HEK293T (cell line): Measurements from ENCODE around the gene KRTAP22-1.

ENCODE experiments used
- ARNT ChIP-seq: fragments of 450-650 bp; IDR thresholded peaks from 2 replicates; pipeline ENCODE4 v1.6.1; 2017; ENCODE audit warnings: mild to moderate bottlenecking
- BHLHE40 ChIP-seq: fragments of 450-650 bp; IDR thresholded peaks from 2 replicates; pipeline ENCODE4 v1.6.1; 2016; ENCODE audit warnings: mild to moderate bottlenecking, moderate library complexity, borderline replicate concordance
- FOXK2 ChIP-seq: fragments of 450-650 bp; IDR thresholded peaks from 2 replicates; pipeline ENCODE4 v1.6.1; 2016; ENCODE audit warnings: mild to moderate bottlenecking
- FOXM1 ChIP-seq: fragments of 450-650 bp; IDR thresholded peaks from 2 replicates; pipeline ENCODE4 v1.6.1; 2017; ENCODE audit warnings: mild to moderate bottlenecking, borderline replicate concordance
- HDGF ChIP-seq: fragments of 450-650 bp; IDR thresholded peaks from 2 replicates; pipeline ENCODE4 v1.6.1; 2017; ENCODE audit warnings: antibody characterized with exemption, borderline replicate concordance
- NFRKB ChIP-seq: fragments of 450-650 bp; IDR thresholded peaks from 2 replicates; pipeline ENCODE4 v1.6.1; 2016; ENCODE audit warnings: mild to moderate bottlenecking, moderate library complexity
- TARDBP ChIP-seq: fragments of 450-650 bp; IDR thresholded peaks from 2 replicates; pipeline ENCODE4 v1.6.1; 2016

GRCh38 chr21:30642564-30642963 is 41.7 kb downstream of the KRTAP22-1 start, which contains the start of gene KRTAP20-3:
- TF ChIP-seq HDGF, result no peak
- TF ChIP-seq ARNT, result no peak
- TF ChIP-seq FOXK2, result no peak
- no peak for TF ChIP-seq TARDBP
- no peak for TF ChIP-seq BHLHE40
- no peak for TF ChIP-seq FOXM1
- no peak for TF ChIP-seq NFRKB
